Naive thymus-derived CD4-positive, alpha-beta T cell (primary cell): Measurements from ENCODE around the gene UBXN11. TPM values are rescaled to one million over a fixed set of nuclear protein-coding genes. Genes with fewer than 3 reads are reported as not detected.
A peak's percentile ranks its signal among the peaks of the same experiment; 100 is the strongest.

Experiments used
- ATAC-seq: fragments of 150-1000 bp; cut with Tn5 transposase; 2 replicates; pipeline ENCODE4 v1.10.0; 2021; ENCODE audit warnings: mild to moderate bottlenecking, moderate library complexity
- CTCF ChIA-PET: fragments of 350-600 bp; sonication (Branson Sonifier 250); formaldehyde crosslinking; loops from one replicate; lab custom pipeline; 2021; ENCODE audit warnings: antibody characterized with exemption; lab: Charles Lee
- POLR2A ChIA-PET: fragments of 350-600 bp; sonication (Branson Sonifier 250); formaldehyde crosslinking; loops from one replicate; lab custom pipeline; 2021; ENCODE audit warnings: antibody characterized with exemption, inconsistent platforms; lab: Charles Lee
- DNase-seq, 9 donors: peaks; one replicate each; pipeline versions ENCODE4 v3.0.0 to v3.0.0-alpha.2; 2020 to 2022; ENCODE audit warnings: mixed read lengths in 1 of 9
- H3K27ac ChIP-seq: one replicate; pipeline ENCODE4 v1.7.0; 2013; ENCODE audit warnings: mild to moderate bottlenecking, low read depth, low read length, moderate library complexity
- H3K27me3 ChIP-seq, 2 donors: one replicate each; pipeline ENCODE4 v1.7.0; 2013; ENCODE audit warnings: low read length in 2 of 2, mild to moderate bottlenecking in 2 of 2, moderate library complexity in 2 of 2; ENCODE audit not compliant: control insufficient read depth in 2 of 2, insufficient read depth in 2 of 2
- H3K36me3 ChIP-seq, 3 experiments: 1 replicate in 2 of 3; 2 replicates in 1 of 3; pipeline ENCODE4 v1.7.0; 2013; ENCODE audit warnings: low read length in 3 of 3, mild to moderate bottlenecking in 3 of 3, moderate library complexity in 1 of 3; ENCODE audit not compliant: insufficient read depth in 3 of 3, control insufficient read depth in 2 of 3
- H3K4me1 ChIP-seq, 2 donors: one replicate each; pipeline ENCODE4 v1.7.0; 2013; ENCODE audit warnings: low read length in 2 of 2, mild to moderate bottlenecking in 2 of 2, moderate library complexity in 1 of 2; ENCODE audit not compliant: control insufficient read depth in 2 of 2, insufficient read depth in 2 of 2
- H3K4me3 ChIP-seq: 2 replicates; pipeline ENCODE4 v1.7.0; 2013; ENCODE audit warnings: mild to moderate bottlenecking, low read length
- H3K9me3 ChIP-seq, 3 experiments: 1 replicate in 2 of 3; 2 replicates in 1 of 3; pipeline ENCODE4 v1.7.0; 2013; ENCODE audit warnings: low read length in 3 of 3; ENCODE audit not compliant: control insufficient read depth in 2 of 3
- H3K27ac Mint-ChIP-seq, 9 donors: one replicate each; pipeline ENCODE4 v1.8.0; 2020 to 2022; ENCODE audit warnings: mixed read lengths in 9 of 9, mild to moderate bottlenecking in 8 of 9, moderate library complexity in 5 of 9, inconsistent platforms in 2 of 9
- H3K27me3 Mint-ChIP-seq, 5 donors: one replicate each; pipeline ENCODE4 v1.8.0; 2021 to 2022; ENCODE audit warnings: mixed read lengths in 5 of 5, mild to moderate bottlenecking in 1 of 5
- H3K36me3 Mint-ChIP-seq, 5 donors: one replicate each; pipeline ENCODE4 v1.8.0; 2020 to 2022; ENCODE audit warnings: mixed read lengths in 5 of 5, mild to moderate bottlenecking in 3 of 5, inconsistent platforms in 1 of 5
- H3K4me1 Mint-ChIP-seq, 7 donors: one replicate each; pipeline ENCODE4 v1.8.0; 2020 to 2022; ENCODE audit warnings: mixed read lengths in 7 of 7, mild to moderate bottlenecking in 3 of 7, inconsistent platforms in 1 of 7
- H3K4me3 Mint-ChIP-seq, 10 donors: one replicate each; pipeline ENCODE4 v1.8.0; 2020 to 2022; ENCODE audit warnings: mild to moderate bottlenecking in 10 of 10, mixed read lengths in 10 of 10, moderate library complexity in 6 of 10, inconsistent platforms in 2 of 10
- H3K9me3 Mint-ChIP-seq, 11 donors: one replicate each; pipeline ENCODE4 v1.8.0; 2020 to 2022; ENCODE audit warnings: mixed read lengths in 11 of 11, mild to moderate bottlenecking in 4 of 11, inconsistent platforms in 1 of 11, moderate library complexity in 1 of 11
- intact Hi-C, 2 donors: fragments of 100-400 bp; cut with micrococcal nuclease; formaldehyde crosslinking; loops; one replicate each; pipeline ENCODE4 v1.15.1; 2023
- polyA plus RNA-seq, 2 donors: library from polyadenylated mRNA; unstranded; fragments of 300-500 nt; fragmentation: Illumina TruSeq; gene quantifications; one replicate each; pipeline ENCODE4 v1.2.3, GENCODE V29; 2021
- total RNA-seq, 6 experiments: library from RNA in 5 of 6; stranded (reverse) in 5 of 6; gene quantifications; 1 replicate in 5 of 6; 2 replicates in 1 of 6; pipeline ENCODE4 v1.2.3 and lab custom pipeline; 2021 to 2026

The UBXN11 gene
- total and polyA plus RNA-seq, 7 experiments from 2014 or later: 10.5 to 131 (median 49.6) TPM

DNA sequence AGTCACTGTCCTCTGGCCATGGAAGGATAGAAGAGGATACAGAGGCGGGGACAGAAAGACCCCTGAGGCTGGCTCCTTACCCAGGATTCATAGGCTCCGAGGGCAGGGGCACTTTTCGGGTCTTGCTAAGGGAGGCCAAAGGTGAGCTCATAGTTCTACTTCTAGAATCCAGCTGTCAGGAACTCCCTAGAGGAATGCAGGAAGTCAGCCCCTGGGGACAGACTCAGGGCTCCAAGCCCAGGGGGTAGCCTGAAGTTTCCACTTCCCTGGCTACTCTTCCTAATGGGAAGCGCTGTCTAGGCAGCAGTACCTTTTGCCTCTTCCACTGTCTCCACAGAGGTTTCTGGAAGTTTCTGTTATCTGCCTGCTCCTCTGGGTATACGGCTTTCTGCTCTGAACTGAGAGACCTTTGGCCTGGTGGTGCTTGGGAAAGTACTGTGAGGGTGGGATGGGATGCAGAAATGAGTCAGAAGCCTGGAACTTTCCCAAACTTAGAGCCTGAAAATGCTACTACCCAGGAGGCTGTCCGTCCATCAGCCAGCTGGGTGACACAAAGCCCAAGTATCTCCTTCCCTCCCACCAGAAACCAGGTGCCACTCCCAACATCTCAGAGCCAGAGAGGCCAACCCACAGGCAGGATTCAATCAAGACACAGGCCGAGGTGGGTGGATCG lies 3.6 kb downstream of the UBXN11 start:
- Mint-ChIP-seq H3K4me1 (peaks cover 26 to 55% (median 44%) of the 10 kb centered on the region in 7 donors), H3K9me3 (no peaks in the 10 kb centered on the region), H3K27ac (peak overlapping the region in 5 of 9 donors; percentile 28 to 70 (median 48)), H3K4me3 (no peak overlapping the region), H3K27me3 (no peaks in the 10 kb centered on the region), H3K36me3 (no peaks in the 10 kb centered on the region)
- ChIA-PET CTCF (no interaction called here), POLR2A (interaction anchor here (0.5 to 35.3 kb wide), 5 partner anchors 15 to 195 kb away, joined by 3 to 1967 read pairs (median 4); partner anchors contain the start of genes CD52 and SH3BGRL3)
- intact Hi-C loops: no loop called here
- H3K27ac ChIP-seq: no peak overlapping the region
- H3K4me3 ChIP-seq: no peak overlapping the region
- H3K27me3 ChIP-seq: no peaks in the 10 kb centered on the region
- DNase-seq (no peak), ATAC-seq (no peak)
- H3K36me3 ChIP-seq: no peaks in the 10 kb centered on the region
- no peaks in the 10 kb centered on the region for H3K9me3 ChIP-seq
- peaks cover 13 to 16% of the 10 kb centered on the region in 2 donors for H3K4me1 ChIP-seq

DNA sequence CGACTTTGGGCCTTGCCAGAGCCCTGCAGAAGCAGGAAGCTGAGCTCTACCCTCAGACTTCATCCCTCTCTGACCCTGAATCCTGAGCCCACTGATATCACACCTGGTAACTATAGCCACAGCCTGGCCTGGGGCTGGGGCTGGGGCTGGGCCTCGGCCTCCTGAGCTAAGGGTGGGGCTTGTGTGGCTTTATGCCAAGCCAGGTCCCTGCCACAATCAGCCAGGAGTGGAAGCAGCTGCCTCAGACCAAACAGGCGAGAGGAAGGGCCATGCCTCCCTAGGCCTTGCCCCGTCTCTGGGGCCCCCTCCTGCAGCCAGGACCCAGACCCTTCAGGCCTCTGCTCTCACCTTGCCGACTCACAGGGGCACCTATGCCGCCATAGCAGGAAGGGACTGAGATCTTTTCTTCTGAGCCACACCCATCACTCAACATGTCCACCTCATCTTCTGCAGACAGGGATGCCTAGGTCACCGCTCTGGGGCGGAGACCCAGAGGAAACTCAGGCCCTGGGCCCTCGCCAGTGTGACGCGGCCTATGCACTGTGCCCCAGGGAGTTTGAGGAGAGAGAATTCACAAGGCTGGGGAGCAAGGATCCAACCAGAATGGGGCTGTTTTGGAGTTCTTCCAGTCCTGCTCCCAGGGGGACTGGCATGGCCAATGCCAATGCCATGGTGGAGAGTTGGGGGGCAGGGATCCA lies 5.7 kb downstream of the UBXN11 start:
- intact Hi-C loops: no loop called here
- H3K9me3 ChIP-seq: no peaks in the 10 kb centered on the region
- DNase-seq: no peak
- Mint-ChIP-seq H3K4me1 (peaks cover 14 to 46% (median 32%) of the 10 kb centered on the region in 7 donors), H3K9me3 (no peaks in the 10 kb centered on the region), H3K4me3 (no peak overlapping the region), H3K27me3 (no peaks in the 10 kb centered on the region), H3K36me3 (peaks cover 0 to 8% (median 0%) of the 10 kb centered on the region in 5 donors), H3K27ac (peak overlapping the region in 4 of 9 donors; percentile 53 to 77 (median 61))
- no peaks in the 10 kb centered on the region for H3K27me3 ChIP-seq
- peaks cover 2 to 3% of the 10 kb centered on the region in 2 donors for H3K4me1 ChIP-seq
- ChIA-PET CTCF (interaction anchor here (0.8 to 1.5 kb wide), 4 partner anchors 12 to 25 kb away, joined by 3 to 5 read pairs (median 4); partner anchors contain the start of gene CD52), POLR2A (interaction anchor here (2.1 to 35.3 kb wide), 3 partner anchors 14 to 19 kb away, joined by 9 to 1967 read pairs (median 16); partner anchors contain the start of genes CD52 and SH3BGRL3)
- no peak overlapping the region for H3K27ac ChIP-seq
- no peak for ATAC-seq
- no peak overlapping the region for H3K4me3 ChIP-seq
- H3K36me3 ChIP-seq: peaks cover 0 to 17% (median 0%) of the 10 kb centered on the region in 3 experiments

- H3K27me3 Mint-ChIP-seq: no peaks in the 10 kb centered on the region
- H3K9me3 Mint-ChIP-seq: no peaks in the 10 kb centered on the region
- ChIA-PET POLR2A (interaction anchor here (0.8 to 35.3 kb wide), 6 partner anchors 10 to 23 kb away, joined by 3 to 1967 read pairs (median 10); partner anchors contain the start of genes CD52, SH3BGRL3 and UBXN11), CTCF (no interaction called here)
- H3K36me3 Mint-ChIP-seq: peaks cover 0 to 25% (median 3%) of the 10 kb centered on the region in 5 donors
- Histone ChIP-seq H3K9me3 (no peaks in the 10 kb centered on the region), H3K4me1 (peaks cover 0 to 7% of the 10 kb centered on the region in 2 donors), H3K27ac (no peak overlapping the region), H3K27me3 (no peaks in the 10 kb centered on the region), H3K4me3 (no peak overlapping the region), H3K36me3 (peaks cover 0 to 18% (median 0%) of the 10 kb centered on the region in 3 experiments)
- H3K4me1 Mint-ChIP-seq: peaks cover 7 to 51% (median 31%) of the 10 kb centered on the region in 7 donors
- no peak for ATAC-seq
- no peak for DNase-seq
- intact Hi-C loops: no loop called here
- H3K4me3 Mint-ChIP-seq: no peak overlapping the region
- no peak overlapping the region for H3K27ac Mint-ChIP-seq
Observed at GRCh38 chr1:26297791-26298124, 8.7 kb downstream of the UBXN11 start.

GRCh38 chr1:26297057-26297790 lies 9.2 kb downstream of the UBXN11 start:
- Mint-ChIP-seq H3K27ac (no peak overlapping the region), H3K36me3 (peaks cover 0 to 25% (median 3%) of the 10 kb centered on the region in 5 donors), H3K4me3 (no peak overlapping the region), H3K27me3 (no peaks in the 10 kb centered on the region), H3K9me3 (no peaks in the 10 kb centered on the region), H3K4me1 (peaks cover 7 to 52% (median 35%) of the 10 kb centered on the region in 7 donors)
- Histone ChIP-seq H3K4me1 (peaks cover 2 to 12% of the 10 kb centered on the region in 2 donors), H3K36me3 (peaks cover 0 to 18% (median 0%) of the 10 kb centered on the region in 3 experiments), H3K4me3 (no peak overlapping the region), H3K27ac (no peak overlapping the region), H3K27me3 (no peaks in the 10 kb centered on the region), H3K9me3 (no peaks in the 10 kb centered on the region)
- ATAC-seq (no peak), DNase-seq (no peak)
- ChIA-PET CTCF (interaction anchor here (1.1 kb wide), 1 partner anchor 67 kb away, joined by 3 read pairs; no protein-coding TSS in a partner anchor), POLR2A (interaction anchor here (0.8 to 35.3 kb wide), 6 partner anchors 11 to 23 kb away, joined by 3 to 1967 read pairs (median 10); partner anchors contain the start of genes CD52, SH3BGRL3 and UBXN11)
- intact Hi-C loops: no loop called here

DNA sequence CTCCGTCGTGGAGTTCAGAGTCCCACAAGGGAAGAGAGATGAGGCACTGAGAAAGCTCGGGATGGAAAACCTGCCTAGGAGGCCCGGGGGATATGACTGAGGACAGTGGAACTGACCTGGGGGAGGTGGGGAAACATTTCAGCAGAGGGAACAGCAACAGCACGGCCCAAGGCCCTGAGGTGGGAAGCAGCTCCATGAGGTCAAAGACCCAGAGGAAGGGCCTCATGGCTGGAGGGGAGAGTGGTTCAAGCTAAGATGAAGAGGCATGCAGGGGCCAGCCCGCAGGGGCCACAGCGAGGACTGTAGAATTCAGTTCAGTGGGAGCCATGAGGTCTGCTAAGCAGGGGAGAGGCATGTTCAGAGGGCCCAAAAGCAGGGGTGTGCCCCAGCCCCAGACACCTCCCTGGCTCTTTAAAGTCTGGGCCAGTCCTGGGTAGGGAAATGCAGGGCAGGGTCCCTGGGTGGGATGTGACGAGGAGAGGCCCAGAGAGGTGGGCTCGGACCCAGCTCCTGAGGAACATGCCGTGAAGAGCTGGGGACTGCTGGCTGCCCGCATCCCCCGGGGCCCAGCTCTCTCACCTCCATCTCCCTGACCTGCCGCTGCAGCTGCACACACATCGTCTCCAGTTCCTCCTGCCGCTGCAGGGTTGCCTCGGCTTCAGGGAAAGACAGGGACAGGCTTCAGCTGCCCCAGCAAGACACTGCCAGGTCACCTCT lies 9.9 kb downstream of the UBXN11 start:
- no peak for ATAC-seq
- intact Hi-C loops: no loop called here
- Mint-ChIP-seq H3K27me3 (no peaks in the 10 kb centered on the region), H3K36me3 (peaks cover 0 to 25% (median 3%) of the 10 kb centered on the region in 5 donors), H3K27ac (peak overlapping the region in 2 of 9 donors; percentile 30 to 39), H3K4me1 (peaks cover 12 to 60% (median 42%) of the 10 kb centered on the region in 7 donors), H3K4me3 (no peak overlapping the region), H3K9me3 (no peaks in the 10 kb centered on the region)
- Histone ChIP-seq H3K27ac (no peak overlapping the region), H3K9me3 (no peaks in the 10 kb centered on the region), H3K27me3 (no peaks in the 10 kb centered on the region), H3K4me3 (no peak overlapping the region), H3K36me3 (peaks cover 0 to 18% (median 0%) of the 10 kb centered on the region in 3 experiments), H3K4me1 (peaks cover 9 to 19% of the 10 kb centered on the region in 2 donors)
- no peak for DNase-seq
- ChIA-PET CTCF (interaction anchor here (1.1 kb wide), 1 partner anchor 68 kb away, joined by 3 read pairs; no protein-coding TSS in a partner anchor), POLR2A (interaction anchor here (1.1 to 35.3 kb wide), 5 partner anchors 12 to 24 kb away, joined by 4 to 1967 read pairs (median 13); partner anchors contain the start of genes CD52, SH3BGRL3 and UBXN11)
